ENCODE results near the gene YIPF3. TPM values are rescaled to one million over a fixed set of nuclear protein-coding genes. Genes with fewer than 3 reads are reported as not detected.

Gene YIPF3
- total RNA-seq, 3 donors from 2014 or later (not counting 1 experiment from before 2014, with no cell fraction given) = 59.3 to 78.4 (median 70.0) TPM

- Histone ChIP-seq H3K9me3 (ENCODE audit: control insufficient read depth, insufficient read depth, low read length) (no peaks in the 10 kb centered on the region), H3K4me3 (ENCODE audit: low read length) (no peak overlapping the region), H3K27me3 (ENCODE audit: control insufficient read depth, insufficient read depth, low read length) (peaks cover 17% of the 10 kb centered on the region), H3K27ac (ENCODE audit: low read length) (no peak overlapping the region), H3K4me1 (ENCODE audit: control insufficient read depth, insufficient read depth, low read length) (peaks cover 14% of the 10 kb centered on the region), H3K36me3 (ENCODE audit: control insufficient read depth, insufficient read depth, low read length) (peaks cover 42% of the 10 kb centered on the region)
- Mint-ChIP-seq H3K9me3 (no peaks in the 10 kb centered on the region), H3K4me3 (no peak overlapping the region), H3K36me3 (no peaks in the 10 kb centered on the region), H3K27ac (no peak overlapping the region), H3K4me1 (peaks cover 0 to 14% of the 10 kb centered on the region in 2 donors), H3K27me3 (ENCODE audit: low read depth in 2 of 2) (peaks cover 10 to 12% of the 10 kb centered on the region in 2 donors)
- no peak for TF ChIP-seq CTCF (IDR thresholded peaks at IDR 0.05)
- DNase-seq (no peak), ATAC-seq (no peak)
- WGBS (ENCODE audit: insufficient coverage) = 88% methylated on average over 6 of the region's 6 CpGs
- intact Hi-C loops (cut with micrococcal nuclease) = loop anchor here (1.0 to 10.0 kb wide), 4 partner anchors 50 to 271 kb away; partner anchors contain the start of genes CRIP3 and DLK2
Observed at GRCh38 chr6:43505718-43506117, 11.0 kb downstream of the YIPF3 start.

DNA sequence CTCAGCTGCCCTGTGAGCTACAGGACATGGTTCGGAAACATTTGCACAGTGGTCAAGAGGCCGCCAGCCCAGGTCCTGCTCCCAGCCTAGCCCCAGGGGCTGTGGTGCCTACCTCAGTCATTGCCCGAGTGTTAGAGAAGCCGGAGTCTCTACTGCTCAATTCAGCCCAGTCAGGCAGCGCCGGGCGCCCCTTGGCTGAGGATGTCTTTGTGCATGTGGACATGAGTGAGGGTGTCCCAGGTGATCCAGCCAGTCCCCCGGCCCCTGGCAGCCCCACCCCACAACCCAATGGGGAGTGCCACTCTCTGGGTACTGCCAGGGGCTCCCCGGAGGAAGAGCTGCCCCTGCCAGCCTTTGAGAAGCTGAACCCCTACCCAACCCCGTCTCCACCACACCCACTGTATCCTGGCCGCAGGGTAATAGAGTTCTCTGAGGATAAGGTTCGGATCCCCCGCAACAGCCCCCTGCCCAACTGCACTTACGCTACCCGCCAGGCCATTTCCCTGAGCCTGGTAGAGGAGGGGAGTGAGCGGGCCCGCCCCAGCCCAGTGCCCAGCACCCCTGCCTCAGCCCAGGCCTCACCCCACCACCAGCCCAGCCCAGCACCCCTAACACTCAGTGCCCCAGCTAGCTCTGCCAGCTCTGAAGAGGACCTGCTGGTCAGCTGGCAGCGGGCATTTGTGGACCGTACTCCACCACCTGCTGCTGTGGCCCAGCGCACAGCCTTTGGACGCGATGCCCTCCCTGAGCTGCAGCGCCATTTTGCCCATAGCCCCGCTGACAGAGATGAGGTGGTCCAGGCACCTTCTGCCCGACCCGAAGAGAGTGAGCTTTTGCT lies 11.8 kb downstream of the YIPF3 start:
- Histone ChIP-seq H3K27ac (ENCODE audit: low read length) (no peak overlapping the region), H3K9me3 (ENCODE audit: control insufficient read depth, insufficient read depth, low read length) (no peaks in the 10 kb centered on the region), H3K4me3 (ENCODE audit: low read length) (no peak overlapping the region), H3K4me1 (ENCODE audit: control insufficient read depth, insufficient read depth, low read length) (peaks cover 9% of the 10 kb centered on the region), H3K27me3 (ENCODE audit: control insufficient read depth, insufficient read depth, low read length) (peaks cover 17% of the 10 kb centered on the region), H3K36me3 (ENCODE audit: control insufficient read depth, insufficient read depth, low read length) (peaks cover 48% of the 10 kb centered on the region)
- ATAC-seq = no peak
- H3K9me3 Mint-ChIP-seq = no peaks in the 10 kb centered on the region
- no peak overlapping the region for H3K4me3 Mint-ChIP-seq
- no peak for TF ChIP-seq CTCF (IDR thresholded peaks at IDR 0.05)
- no peaks in the 10 kb centered on the region for H3K36me3 Mint-ChIP-seq
- 98% methylated on average over 24 of the region's 26 CpGs for WGBS (ENCODE audit: insufficient coverage)
- peaks cover 0 to 14% of the 10 kb centered on the region in 2 donors for H3K4me1 Mint-ChIP-seq
- DNase-seq = no peak
- intact Hi-C loops (cut with micrococcal nuclease) = loop anchor here (10.0 kb wide), 1 partner anchor 270 kb away; no protein-coding TSS in a partner anchor
- H3K27ac Mint-ChIP-seq = no peak overlapping the region
- peaks cover 10 to 12% of the 10 kb centered on the region in 2 donors for H3K27me3 Mint-ChIP-seq (ENCODE audit: low read depth in 2 of 2)

DNA sequence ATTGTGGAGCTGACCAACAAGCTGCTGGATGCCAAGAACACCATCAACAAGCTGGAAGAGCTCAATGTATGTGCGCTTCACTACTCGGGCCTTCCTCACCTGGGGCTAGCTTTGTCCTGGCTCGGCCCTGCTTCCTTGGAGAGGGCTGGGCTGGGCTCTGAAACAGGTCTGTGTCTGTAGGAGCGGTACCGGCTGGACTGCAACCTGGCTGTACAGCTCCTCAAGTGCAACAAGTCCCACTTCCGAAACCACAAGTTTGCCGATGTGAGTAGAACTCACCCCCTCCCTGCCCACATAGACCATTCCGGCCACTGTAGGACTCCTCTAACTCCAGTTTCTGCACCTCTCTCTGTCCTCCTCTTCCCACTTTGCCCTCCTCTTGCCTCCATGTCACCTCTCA lies 13.3 kb downstream of the YIPF3 start:
- Mint-ChIP-seq H3K27ac (peak overlapping the region in 1 of 2 donors; percentile 40), H3K9me3 (no peaks in the 10 kb centered on the region), H3K36me3 (no peaks in the 10 kb centered on the region), H3K27me3 (ENCODE audit: low read depth in 2 of 2) (peaks cover under 1 to 1% of the 10 kb centered on the region in 2 donors), H3K4me1 (peaks cover 0 to 4% of the 10 kb centered on the region in 2 donors), H3K4me3 (no peak overlapping the region)
- intact Hi-C loops (cut with micrococcal nuclease) = loop anchor here (10.0 kb wide), 1 partner anchor 269 kb away; no protein-coding TSS in a partner anchor
- Histone ChIP-seq H3K27me3 (ENCODE audit: control insufficient read depth, insufficient read depth, low read length) (peaks cover 8% of the 10 kb centered on the region), H3K9me3 (ENCODE audit: control insufficient read depth, insufficient read depth, low read length) (no peaks in the 10 kb centered on the region), H3K36me3 (ENCODE audit: control insufficient read depth, insufficient read depth, low read length) (peaks cover 63% of the 10 kb centered on the region), H3K4me1 (ENCODE audit: control insufficient read depth, insufficient read depth, low read length) (peaks cover 4% of the 10 kb centered on the region), H3K4me3 (ENCODE audit: low read length) (no peak overlapping the region), H3K27ac (ENCODE audit: low read length) (no peak overlapping the region)
- DNase-seq (no peak), ATAC-seq (no peak)
- WGBS (ENCODE audit: insufficient coverage) = 93% methylated on average over 8 of the region's 8 CpGs
- no peak for TF ChIP-seq CTCF (IDR thresholded peaks at IDR 0.05)
